Stimulated activated CD4-positive, alpha-beta T cell treated with anti-CD3 and anti-CD28 coated beads, Interleukin-12 subunit alpha, Interleukin-12 subunit beta, amount 100 ng/mL, for 24 hours (primary cell): ENCODE results near the gene ART4.

Source experiments
- DNase-seq, 2 experiments: peaks; one replicate each; pipeline ENCODE4 v3.0.0-alpha.2; 2020; ENCODE audit warnings: low read depth in 2 of 2

Gene ART4

GRCh38 chr12:14810953-14811483 lies 32.3 kb downstream of the ART4 start:
- DNase-seq, result no peak

- DNase-seq, result no peak
Observed at GRCh38 chr12:14810167-14810952, 33.0 kb downstream of the ART4 start.

GRCh38 chr12:14803830-14804160 lies 39.5 kb downstream of the ART4 start:
- DNase-seq, result no peak

- peak; percentile 80 to 82 for DNase-seq
Observed at GRCh38 chr12:14803011-14803829, 40.1 kb downstream of the ART4 start, which contains the start of the genes C12orf60 and WBP11. C12orf60 (plus strand) TSS chr12:14803670; CDS start chr12:14822936, 19,266 bp downstream. WBP11 (minus strand) TSS chr12:14803478; CDS start chr12:14801383, 2,095 bp downstream.

GRCh38 chr12:14802721-14803010 lies 40.7 kb downstream of the ART4 start:
- DNase-seq, result no peak

GRCh38 chr12:14802247-14802646 lies 41.1 kb downstream of the ART4 start:
- DNase-seq, result no peak

GRCh38 chr12:14795028-14795448 lies 48.3 kb downstream of the ART4 start:
- DNase-seq, result no peak

- no peak for DNase-seq
Observed at GRCh38 chr12:14785568-14785967, 57.8 kb downstream of the ART4 start.

- no peak for DNase-seq
Observed at GRCh38 chr12:14784471-14784870, 58.9 kb downstream of the ART4 start.

- no peak for DNase-seq
Observed at GRCh38 chr12:14782756-14783155, 60.6 kb downstream of the ART4 start.

- DNase-seq, result no peak
Observed at GRCh38 chr12:14781563-14781962, 61.8 kb downstream of the ART4 start.

GRCh38 chr12:14780859-14781258 lies 62.5 kb downstream of the ART4 start:
- DNase-seq, result no peak

GRCh38 chr12:14779834-14780233 lies 63.5 kb downstream of the ART4 start:
- no peak for DNase-seq

- no peak for DNase-seq
Observed at GRCh38 chr12:14777271-14777670, 66.1 kb downstream of the ART4 start.

GRCh38 chr12:14776236-14776961 lies 66.9 kb downstream of the ART4 start:
- DNase-seq, result no peak

GRCh38 chr12:14775636-14775980 lies 67.7 kb downstream of the ART4 start:
- DNase-seq, result no peak
